Prostate gland (tissue), 2 donors: ENCODE results near the gene NAPB. TPM values are rescaled to one million over a fixed set of nuclear protein-coding genes. Genes with fewer than 3 reads are reported as not detected.

Experiments used
- DNase-seq: peaks from one replicate; pipeline ENCODE4 v3.0.0-alpha.2; 2019; ENCODE audit warnings: low spot score
- H3K27ac ChIP-seq, 2 donors: fragments of 200-600 bp; sonication (generic); 2 replicates each; pipeline ENCODE4 v1.5.1; 2017 to 2019
- H3K27me3 ChIP-seq: fragments of 200-600 bp; sonication (generic); replicated peaks from 2 replicates; pipeline ENCODE4 v1.5.1; 2019; ENCODE audit not compliant: insufficient read depth
- H3K36me3 ChIP-seq, 2 donors: fragments of 200-600 bp; sonication (generic); 1 replicate in 1 of 2; 2 replicates in 1 of 2; pipeline versions ENCODE4 v1.5.1 to v1.8.1; 2017 to 2019
- H3K4me1 ChIP-seq: fragments of 200-600 bp; sonication (generic); replicated peaks from 2 replicates; pipeline ENCODE4 v1.5.1; 2019
- H3K4me3 ChIP-seq, 2 donors: fragments of 200-600 bp; sonication (generic); 2 replicates each; pipeline ENCODE4 v1.5.1; 2017 to 2019
- H3K9me3 ChIP-seq: fragments of 200-600 bp; sonication (generic); 2 replicates; pipeline ENCODE4 v1.5.1; 2017
- CTCF ChIP-seq, 4 experiments: fragments of 200-600 bp in 2 of 4; fragments of 450-650 bp in 2 of 4; sonication (generic) in 2 of 4; IDR thresholded peaks; 1 replicate in 3 of 4; 2 replicates in 1 of 4; pipeline ENCODE4 v1.5.1; 2016 to 2019; ENCODE audit warnings: antibody characterized with exemption in 4 of 4, mild to moderate bottlenecking in 2 of 4, moderate library complexity in 2 of 4
- POLR2A ChIP-seq: fragments of 450-650 bp; IDR thresholded peaks from one replicate; pipeline ENCODE4 v1.6.1; 2016; ENCODE audit warnings: antibody characterized with exemption, mild to moderate bottlenecking
- POLR2AphosphoS5 ChIP-seq: sonication (generic); formaldehyde crosslinking; IDR thresholded peaks from one replicate; pipeline ENCODE4 v1.6.1; 2017; ENCODE audit warnings: antibody characterized with exemption
- WGBS: methylation state at CpG from one replicate; pipeline ENCODE4 v1.1.5; 2018; 5-methylcytosine and 5-hydroxymethylcytosine counted together
- intact Hi-C: fragments of 100-400 bp; cut with DNase I; formaldehyde crosslinking; loops from one replicate; pipeline ENCODE4 v1.14.2; 2022
- total RNA-seq, 2 donors: library from RNA; depleted of rRNA; stranded (reverse); fragments of >200 nt; gene quantifications; one replicate each; pipeline ENCODE4 v1.1.0, GENCODE V29; 2016

Gene NAPB
- total RNA-seq, 2 donors from 2014 or later: 8.1 to 24.3 TPM

GRCh38 chr20:23451956-23452487, 30.7 kb upstream of the NAPB start:
- no peak for DNase-seq
- 42% methylated on average over 11 of the region's 11 CpGs for WGBS
- Histone ChIP-seq H3K27ac (no peak overlapping the region), H3K4me3 (no peak overlapping the region), H3K27me3 (no peaks in the 10 kb centered on the region), H3K36me3 (no peaks in the 10 kb centered on the region), H3K4me1 (no peaks in the 10 kb centered on the region), H3K9me3 (no peaks in the 10 kb centered on the region)
- TF ChIP-seq POLR2AphosphoS5: no peak
- TF ChIP-seq CTCF (IDR thresholded peaks at IDR 0.05): no peak
- TF ChIP-seq POLR2A: no peak
- intact Hi-C loops: no loop called here

GRCh38 chr20:23450877-23451276, 29.6 kb upstream of the NAPB start:
- Histone ChIP-seq H3K4me1 (no peaks in the 10 kb centered on the region), H3K27ac (no peak overlapping the region), H3K9me3 (no peaks in the 10 kb centered on the region), H3K36me3 (no peaks in the 10 kb centered on the region), H3K4me3 (no peak overlapping the region), H3K27me3 (no peaks in the 10 kb centered on the region)
- TF ChIP-seq CTCF (IDR thresholded peaks at IDR 0.05) (no peak), POLR2A (no peak), POLR2AphosphoS5 (no peak)
- WGBS: 100% methylated on average over 1 of the region's 1 CpG
- no peak for DNase-seq
- intact Hi-C loops: no loop called here

- H3K4me1 ChIP-seq: no peaks in the 10 kb centered on the region
- no peak for DNase-seq
- no peak overlapping the region for H3K4me3 ChIP-seq
- no peaks in the 10 kb centered on the region for H3K36me3 ChIP-seq
- 70% methylated on average over 3 of the region's 3 CpGs for WGBS
- intact Hi-C loops: no loop called here
- H3K27ac ChIP-seq: no peak overlapping the region
- no peaks in the 10 kb centered on the region for H3K27me3 ChIP-seq
- no peaks in the 10 kb centered on the region for H3K9me3 ChIP-seq
- TF ChIP-seq POLR2A (no peak), POLR2AphosphoS5 (no peak), CTCF (IDR thresholded peaks at IDR 0.05) (no peak)
Measured at GRCh38 chr20:23449421-23449820, 28.1 kb upstream of the NAPB start.

- no peak for DNase-seq
- Histone ChIP-seq H3K36me3 (no peaks in the 10 kb centered on the region), H3K4me1 (no peaks in the 10 kb centered on the region), H3K27me3 (no peaks in the 10 kb centered on the region), H3K9me3 (no peaks in the 10 kb centered on the region), H3K27ac (no peak overlapping the region), H3K4me3 (no peak overlapping the region)
- 82% methylated on average over 5 of the region's 5 CpGs for WGBS
- TF ChIP-seq POLR2AphosphoS5 (no peak), POLR2A (no peak), CTCF (IDR thresholded peaks at IDR 0.05) (no peak)
- intact Hi-C loops: no loop called here
Measured at GRCh38 chr20:23448167-23448566, 26.9 kb upstream of the NAPB start.

DNA sequence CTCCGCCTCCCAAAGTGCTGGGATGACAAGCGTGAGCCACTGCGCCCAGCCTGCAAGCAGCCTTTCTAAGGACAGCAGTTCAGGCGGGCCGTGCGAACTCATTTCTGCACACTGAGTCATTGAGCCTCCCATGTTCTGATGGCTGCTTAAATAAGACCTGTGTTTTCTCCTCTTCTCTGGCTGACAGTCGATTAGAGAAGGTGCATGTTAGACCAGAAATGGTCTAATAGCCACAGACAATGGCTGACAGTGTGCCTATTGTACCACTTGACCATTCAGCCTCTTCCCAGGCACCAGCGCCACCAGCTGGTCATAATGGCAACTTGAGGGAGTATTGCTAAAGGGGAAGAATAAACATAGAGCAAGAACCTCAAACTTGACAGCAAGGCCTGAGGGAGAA, 25.2 kb upstream of the NAPB start:
- Histone ChIP-seq H3K9me3 (no peaks in the 10 kb centered on the region), H3K27me3 (no peaks in the 10 kb centered on the region), H3K36me3 (no peaks in the 10 kb centered on the region), H3K4me3 (no peak overlapping the region), H3K4me1 (no peaks in the 10 kb centered on the region), H3K27ac (no peak overlapping the region)
- no peak for TF ChIP-seq POLR2A
- TF ChIP-seq POLR2AphosphoS5: no peak
- peak in 2 of 4 experiments; percentile 26 for TF ChIP-seq CTCF (IDR thresholded peaks at IDR 0.05)
- WGBS: 80% methylated on average over 8 of the region's 8 CpGs
- intact Hi-C loops: no loop called here
- no peak for DNase-seq
